ENCODE measurements around the gene ARIH1. TPM values are rescaled to one million over a fixed set of nuclear protein-coding genes. Genes with fewer than 3 reads are reported as not detected.

Gene ARIH1
- total and polyA plus RNA-seq, 2 donors (not counting 3 experiments of a cell fraction or from before 2014, with no cell fraction given): 25.1 to 144 TPM

DNA sequence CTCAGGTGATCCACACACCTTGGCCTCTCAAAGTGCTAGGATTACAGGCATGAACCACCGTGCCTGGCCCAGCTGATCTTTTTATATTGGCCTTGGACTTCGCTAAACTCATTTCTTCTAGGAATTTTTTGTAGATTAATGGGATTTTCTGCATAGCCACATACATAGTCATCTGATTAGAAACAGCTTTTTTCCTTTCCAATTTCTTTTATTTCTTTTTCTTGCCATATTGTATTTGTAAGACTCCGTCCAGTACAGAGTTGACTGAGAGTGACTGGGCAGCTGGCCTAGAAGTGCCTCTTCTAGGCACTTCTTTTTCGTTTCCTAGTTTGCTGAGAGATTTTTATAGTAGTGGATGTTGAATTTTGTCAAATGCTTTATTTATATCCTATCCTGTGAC, 37.4 kb downstream of the ARIH1 start:
- Histone ChIP-seq H3K27me3 (ENCODE audit: control insufficient read depth in 2 of 2, insufficient read depth in 2 of 2, low read length in 2 of 2) (no peaks in the 10 kb centered on the region), H3K36me3 (ENCODE audit: control insufficient read depth in 2 of 2, extremely low read depth in 1 of 2, insufficient read depth in 2 of 2, low read length in 2 of 2) (no peaks in the 10 kb centered on the region), H3K4me3 (replicated peaks in 1 of 3; ENCODE audit: insufficient read depth in 1 of 3, low read depth in 1 of 3, low read length in 3 of 3) (no peak overlapping the region), H2AFZ (ENCODE audit: low read depth, low read length) (no peak overlapping the region), H3K9me1 (replicated peaks; ENCODE audit: control insufficient read depth, extremely low read depth, insufficient read depth, low read length) (peaks cover 2% of the 10 kb centered on the region), H3K9me3 (replicated peaks; ENCODE audit: control insufficient read depth, insufficient read depth, low read length) (no peaks in the 10 kb centered on the region), H3K79me2 (ENCODE audit: control insufficient read depth, insufficient read depth, low read length) (peaks cover 97% of the 10 kb centered on the region), H3K27ac (ENCODE audit: insufficient read depth, low read depth, low read length) (no peak overlapping the region), H3K4me2 (ENCODE audit: insufficient read depth, low read length) (no peak overlapping the region), H4K20me1 (replicated peaks; ENCODE audit: control insufficient read depth, extremely low read depth, insufficient read depth, low read length) (peaks cover 17% of the 10 kb centered on the region), H3K9ac (replicated peaks; ENCODE audit: extremely low read depth, insufficient read depth, low read length) (no peak overlapping the region), H3K4me1 (ENCODE audit: control insufficient read depth, extremely low read depth, insufficient read depth, low read length) (no peaks in the 10 kb centered on the region)
- TF ChIP-seq EZH2 (IDR thresholded peaks at IDR 0.05; ENCODE audit: borderline replicate concordance, low read depth, low read length, severe bottlenecking): no peak
- no peak for TF ChIP-seq POLR2A (IDR thresholded peaks at IDR 0.05; ENCODE audit: low read depth, low read length)
- no peak for TF ChIP-seq GATA2 (IDR thresholded peaks at IDR 0.05; ENCODE audit: insufficient read depth, insufficient read length, low read depth, low read length)
- intact Hi-C loops (cut with micrococcal nuclease) (no loop called here), dilution Hi-C loops (cut with MboI; ENCODE audit: extremely low pct_ligation_motif_present, low sequenced_read_pairs) (no loop called here)
- ChIA-PET CTCF (no interaction called here), POLR2A (no interaction called here)
- DNase-seq (ENCODE audit: low read depth, low spot score) (no peak), FAIRE-seq (no peak)
- BruUV-seq (replicated peaks): no TSS peak

DNA sequence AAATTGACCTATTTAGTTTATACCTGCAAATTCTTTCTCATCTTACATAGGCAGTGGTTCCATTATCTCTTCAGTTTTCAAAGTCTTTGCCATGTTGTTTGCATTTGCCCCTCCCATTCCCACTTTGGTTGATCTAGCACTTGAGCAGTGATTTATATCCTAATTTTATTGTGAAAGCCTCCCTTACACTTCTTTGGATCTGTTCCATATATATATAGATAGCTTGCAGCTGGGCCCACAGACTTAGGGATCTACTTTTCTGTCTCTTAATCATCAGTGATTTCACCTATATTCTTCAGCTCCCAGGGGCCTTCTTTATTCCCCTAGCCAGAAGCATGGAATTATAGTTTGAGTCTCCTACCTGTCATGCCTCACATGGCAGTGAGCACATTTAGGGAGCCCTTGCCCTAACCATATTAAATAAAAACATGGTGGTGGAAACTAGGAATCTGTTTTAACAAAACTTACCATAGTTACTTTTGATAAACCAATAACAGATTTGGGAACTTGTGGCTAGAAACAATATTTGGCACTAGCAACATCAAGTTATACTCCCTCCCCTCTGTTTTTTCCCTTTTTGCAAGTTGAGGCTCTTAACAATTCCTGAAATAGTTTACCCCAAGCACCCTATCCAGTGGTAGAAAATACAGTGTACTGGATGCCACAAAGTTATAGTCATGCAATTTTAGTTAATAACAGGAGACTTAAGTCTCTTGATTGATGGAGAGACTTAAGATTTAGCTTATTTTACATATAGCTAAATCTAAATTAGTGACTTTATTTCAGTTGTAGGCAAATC, 41.7 kb downstream of the ARIH1 start:
- Histone ChIP-seq H3K27ac (ENCODE audit: insufficient read depth, low read depth, low read length) (no peak overlapping the region), H3K9me3 (replicated peaks; ENCODE audit: control insufficient read depth, insufficient read depth, low read length) (no peaks in the 10 kb centered on the region), H3K4me2 (ENCODE audit: insufficient read depth, low read length) (no peak overlapping the region), H3K9me1 (replicated peaks; ENCODE audit: control insufficient read depth, extremely low read depth, insufficient read depth, low read length) (peaks cover 2% of the 10 kb centered on the region), H2AFZ (ENCODE audit: low read depth, low read length) (no peak overlapping the region), H3K4me1 (ENCODE audit: control insufficient read depth, extremely low read depth, insufficient read depth, low read length) (no peaks in the 10 kb centered on the region), H4K20me1 (replicated peaks; ENCODE audit: control insufficient read depth, extremely low read depth, insufficient read depth, low read length) (peaks cover 16% of the 10 kb centered on the region), H3K36me3 (ENCODE audit: control insufficient read depth in 2 of 2, extremely low read depth in 1 of 2, insufficient read depth in 2 of 2, low read length in 2 of 2) (peaks cover 0 to 3% of the 10 kb centered on the region in 2 experiments), H3K9ac (replicated peaks; ENCODE audit: extremely low read depth, insufficient read depth, low read length) (no peak overlapping the region), H3K27me3 (ENCODE audit: control insufficient read depth in 2 of 2, insufficient read depth in 2 of 2, low read length in 2 of 2) (no peaks in the 10 kb centered on the region), H3K4me3 (replicated peaks in 1 of 3; ENCODE audit: insufficient read depth in 1 of 3, low read depth in 1 of 3, low read length in 3 of 3) (no peak overlapping the region), H3K79me2 (ENCODE audit: control insufficient read depth, insufficient read depth, low read length) (peaks cover 73% of the 10 kb centered on the region)
- BruUV-seq (replicated peaks): no TSS peak
- no peak for FAIRE-seq
- TF ChIP-seq MYC (IDR thresholded peaks at IDR 0.05; ENCODE audit: low read depth, low read length): no peak
- TF ChIP-seq, protein P1, sequence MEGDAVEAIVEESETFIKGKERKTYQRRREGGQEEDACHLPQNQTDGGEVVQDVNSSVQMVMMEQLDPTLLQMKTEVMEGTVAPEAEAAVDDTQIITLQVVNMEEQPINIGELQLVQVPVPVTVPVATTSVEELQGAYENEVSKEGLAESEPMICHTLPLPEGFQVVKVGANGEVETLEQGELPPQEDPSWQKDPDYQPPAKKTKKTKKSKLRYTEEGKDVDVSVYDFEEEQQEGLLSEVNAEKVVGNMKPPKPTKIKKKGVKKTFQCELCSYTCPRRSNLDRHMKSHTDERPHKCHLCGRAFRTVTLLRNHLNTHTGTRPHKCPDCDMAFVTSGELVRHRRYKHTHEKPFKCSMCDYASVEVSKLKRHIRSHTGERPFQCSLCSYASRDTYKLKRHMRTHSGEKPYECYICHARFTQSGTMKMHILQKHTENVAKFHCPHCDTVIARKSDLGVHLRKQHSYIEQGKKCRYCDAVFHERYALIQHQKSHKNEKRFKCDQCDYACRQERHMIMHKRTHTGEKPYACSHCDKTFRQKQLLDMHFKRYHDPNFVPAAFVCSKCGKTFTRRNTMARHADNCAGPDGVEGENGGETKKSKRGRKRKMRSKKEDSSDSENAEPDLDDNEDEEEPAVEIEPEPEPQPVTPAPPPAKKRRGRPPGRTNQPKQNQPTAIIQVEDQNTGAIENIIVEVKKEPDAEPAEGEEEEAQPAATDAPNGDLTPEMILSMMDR (IDR thresholded peaks at IDR 0.05; ENCODE audit: extremely low read depth in 1 of 2, insufficient read depth in 1 of 2, low read depth in 1 of 2, low read length in 2 of 2): no peak
- TF ChIP-seq JUN (IDR thresholded peaks at IDR 0.05; ENCODE audit: borderline replicate concordance, insufficient read depth, insufficient read length, low read depth): no peak
- no peak for TF ChIP-seq POLR2AphosphoS5 (IDR thresholded peaks at IDR 0.05; ENCODE audit: insufficient read depth, low read depth, low read length)
- TF ChIP-seq GATA2 (IDR thresholded peaks at IDR 0.05; ENCODE audit: insufficient read depth, insufficient read length, low read depth, low read length): no peak
- no peak for TF ChIP-seq EZH2 (IDR thresholded peaks at IDR 0.05; ENCODE audit: borderline replicate concordance, low read depth, low read length, severe bottlenecking)
- no peak for TF ChIP-seq FOS (IDR thresholded peaks at IDR 0.05; ENCODE audit: borderline replicate concordance, insufficient read depth, low read length)
- no peak for TF ChIP-seq MAX (IDR thresholded peaks at IDR 0.05; ENCODE audit: insufficient read depth, insufficient read length)
- no peak for TF ChIP-seq POLR2A (IDR thresholded peaks at IDR 0.05; ENCODE audit: low read depth, low read length)
- intact Hi-C loops (cut with micrococcal nuclease) (no loop called here), dilution Hi-C loops (cut with MboI; ENCODE audit: extremely low pct_ligation_motif_present, low sequenced_read_pairs) (no loop called here)
- no peak for DNase-seq (ENCODE audit: low read depth, low spot score)
- POLR2A ChIA-PET: no interaction called here
- CTCF ChIA-PET: interaction anchor here (1.1 to 1.9 kb wide), 3 partner anchors 12 to 84 kb away, joined by 4 to 5 read pairs (median 4); no protein-coding TSS in a partner anchor

Data from endothelial cell of umbilical vein (primary cell).